SIG-M5 treated with dmso at 0.1 percent for 504 hours (cell line): Measurements from ENCODE around the gene CCDC85C.

Source experiments
- DNase-seq: peaks from one replicate; lab custom pipeline; 2025; ENCODE audit not compliant: unreplicated experiment; lab: John Stamatoyannopoulos, UW

CCDC85C gene

DNA sequence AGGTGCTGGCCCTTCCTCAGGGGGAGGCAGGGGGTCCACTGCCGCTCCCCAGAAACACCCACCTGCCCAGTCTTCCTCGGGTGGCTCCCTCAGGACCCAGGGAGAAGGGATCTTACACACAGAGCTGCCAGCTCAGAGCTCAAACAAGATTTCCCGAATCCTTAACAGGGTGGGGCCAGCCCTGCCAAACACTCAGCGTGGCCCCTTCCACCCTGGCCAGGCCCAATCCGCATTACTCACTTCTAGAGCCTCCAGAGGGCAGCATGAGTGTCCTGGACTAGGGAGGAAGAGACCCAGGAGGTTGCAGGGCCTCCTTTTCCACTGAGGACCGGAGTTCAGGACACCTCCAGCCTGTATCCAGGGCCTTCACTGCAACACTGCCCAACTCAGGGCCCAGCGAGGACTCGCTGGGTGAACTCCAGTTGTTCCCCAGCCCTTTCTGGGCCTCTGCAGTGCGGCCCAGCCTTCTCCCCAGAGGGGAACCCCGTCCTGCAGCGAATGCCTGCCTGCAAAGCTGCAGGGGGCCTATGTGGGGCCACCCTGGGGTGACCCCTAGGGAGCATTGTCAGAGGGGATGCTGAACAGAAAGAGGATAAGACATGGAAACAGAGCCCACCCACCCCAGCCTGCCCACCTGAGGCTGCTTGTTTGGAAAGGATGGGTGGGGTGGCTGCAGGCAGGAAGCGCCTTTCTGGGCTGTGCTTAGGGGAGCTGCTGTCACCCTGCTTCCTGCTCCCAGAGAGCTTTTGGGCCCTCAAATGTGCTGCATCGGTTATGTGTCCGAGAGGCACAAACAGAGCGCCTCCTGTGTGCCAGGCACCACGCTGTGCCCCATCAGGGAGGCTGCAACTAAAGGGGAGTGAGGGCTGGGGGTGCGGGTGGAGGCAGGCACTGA lies 79.0 kb downstream of the CCDC85C start:
- DNase-seq, result peak; percentile 9

- no peak for DNase-seq
These were observed 79.8 kb downstream of the CCDC85C start for GRCh38 chr14:99524091-99524661.

DNA sequence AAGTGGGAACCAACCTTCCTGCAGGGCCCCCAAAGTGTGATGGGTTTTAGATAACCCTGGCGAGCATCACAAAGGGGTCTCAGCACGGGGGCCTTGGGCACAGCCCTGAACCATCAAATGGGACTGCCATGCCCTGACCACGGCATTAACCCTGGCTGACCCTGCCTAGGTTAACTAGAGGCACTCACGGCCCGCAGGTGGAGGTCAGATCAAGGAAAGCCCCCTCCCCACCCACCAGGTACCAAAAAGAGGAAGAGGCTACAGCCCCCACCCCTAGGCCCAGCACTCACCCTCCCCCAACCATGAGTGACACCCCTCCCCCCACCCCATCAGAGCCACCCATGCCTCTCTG lies 80.3 kb downstream of the CCDC85C start:
- no peak for DNase-seq

GRCh38 chr14:99522934-99523703 lies 80.9 kb downstream of the CCDC85C start:
- DNase-seq, result no peak

DNA sequence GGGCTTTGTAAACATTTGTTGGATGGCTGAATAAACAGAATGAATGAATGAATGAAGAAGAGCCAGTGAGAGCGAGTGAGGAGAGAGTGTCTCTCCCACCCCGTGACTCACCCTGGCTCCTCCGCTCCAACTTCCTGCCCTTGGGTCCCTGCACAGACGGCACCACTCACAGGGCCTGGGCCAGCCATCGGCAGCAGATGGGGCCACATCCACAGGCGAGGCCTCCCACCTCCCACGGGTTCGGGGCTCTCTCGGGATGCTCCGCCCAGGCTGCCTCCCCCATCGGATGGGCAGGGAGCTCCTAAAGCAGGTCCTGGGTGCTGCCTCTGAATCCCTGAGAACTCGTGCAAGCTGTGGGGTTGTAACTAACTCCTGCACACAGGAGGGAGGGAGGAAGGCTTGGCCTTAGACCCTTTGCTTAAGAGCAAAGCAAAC lies 81.5 kb downstream of the CCDC85C start:
- no peak for DNase-seq

DNA sequence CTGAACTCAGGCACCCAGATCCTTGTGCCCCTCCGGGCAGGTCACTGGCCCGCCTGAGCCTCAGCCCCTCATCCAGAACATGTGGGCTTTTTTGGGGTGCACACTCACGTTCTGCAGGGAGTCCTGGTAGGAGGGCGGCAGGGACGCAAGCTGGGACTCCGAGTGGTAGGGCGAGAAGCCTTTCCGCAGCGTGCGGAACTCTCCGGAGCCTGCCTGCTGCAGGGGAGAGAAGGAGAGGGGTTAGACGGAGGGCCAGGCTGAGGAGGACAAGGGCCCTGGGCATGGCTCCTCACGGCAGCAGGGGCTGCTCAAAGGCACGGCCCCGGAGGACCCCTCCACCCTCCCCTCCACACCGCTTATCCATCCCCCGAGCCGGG lies 82.0 kb downstream of the CCDC85C start:
- DNase-seq, result no peak

DNA sequence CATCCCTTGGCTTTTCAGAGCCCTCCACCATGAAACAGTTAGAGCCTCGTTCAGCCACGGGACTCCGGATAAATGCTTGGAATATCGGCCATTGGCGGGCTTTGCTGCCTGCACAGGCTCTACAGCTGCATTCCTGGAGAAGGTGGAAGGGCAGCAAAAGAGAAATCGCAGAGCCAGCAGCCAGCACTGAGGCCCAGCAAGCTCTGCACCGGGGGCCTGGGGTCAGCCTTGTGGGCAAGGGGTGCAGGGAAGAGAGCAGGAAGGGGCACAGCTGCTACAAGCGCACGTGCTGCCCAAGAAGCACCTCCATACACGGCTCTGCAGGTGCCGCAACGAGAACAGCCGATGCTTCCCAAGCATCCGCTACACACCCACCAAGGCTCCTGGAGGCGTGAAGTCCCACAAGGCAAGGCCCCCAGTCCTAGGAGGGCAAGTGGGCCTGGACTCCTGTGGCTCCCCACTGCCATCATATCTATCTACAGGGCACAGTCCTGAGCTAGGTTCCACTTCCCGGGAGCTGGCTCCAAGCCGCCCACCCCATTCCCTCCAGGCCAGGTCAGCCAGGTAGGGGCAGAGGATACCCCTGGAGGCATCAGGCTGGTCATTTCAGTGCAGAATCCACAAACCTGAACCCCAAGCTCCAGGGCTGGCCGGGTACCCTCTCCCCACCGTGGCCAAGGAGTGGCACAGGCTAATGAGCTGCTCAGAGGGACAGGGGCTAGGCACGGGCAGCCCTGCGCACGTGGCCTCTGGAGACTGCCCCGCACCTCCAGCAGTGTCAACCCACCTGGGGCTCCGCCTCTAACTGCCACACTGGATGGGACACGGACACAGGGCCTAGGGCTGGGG lies 82.6 kb downstream of the CCDC85C start:
- no peak for DNase-seq

GRCh38 chr14:99520571-99521081 lies 83.4 kb downstream of the CCDC85C start:
- DNase-seq, result no peak

DNA sequence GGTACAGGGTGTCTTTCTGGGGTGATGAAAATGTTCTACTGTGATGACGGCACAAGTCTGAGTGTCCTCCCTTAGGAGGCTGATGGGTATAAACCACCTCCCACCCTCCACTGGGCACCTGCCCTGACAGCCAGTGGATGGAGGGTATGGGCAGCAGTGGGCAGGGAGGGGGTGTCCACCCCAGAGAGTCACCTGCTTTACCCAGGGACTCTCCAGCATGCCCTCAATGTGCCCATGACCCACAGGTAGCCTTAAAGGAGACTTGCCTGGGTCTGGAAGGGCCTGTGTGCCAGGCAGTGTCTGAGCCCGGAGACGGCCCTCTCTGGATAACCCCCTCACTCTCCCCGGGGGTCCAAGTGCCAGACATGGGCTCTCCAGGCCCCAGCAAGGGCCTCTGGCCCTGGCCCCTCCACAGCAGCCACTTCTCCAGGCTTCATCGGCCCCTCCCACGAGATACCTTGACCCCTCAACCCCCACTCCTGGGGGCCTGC lies 84.0 kb downstream of the CCDC85C start:
- no peak for DNase-seq

DNA sequence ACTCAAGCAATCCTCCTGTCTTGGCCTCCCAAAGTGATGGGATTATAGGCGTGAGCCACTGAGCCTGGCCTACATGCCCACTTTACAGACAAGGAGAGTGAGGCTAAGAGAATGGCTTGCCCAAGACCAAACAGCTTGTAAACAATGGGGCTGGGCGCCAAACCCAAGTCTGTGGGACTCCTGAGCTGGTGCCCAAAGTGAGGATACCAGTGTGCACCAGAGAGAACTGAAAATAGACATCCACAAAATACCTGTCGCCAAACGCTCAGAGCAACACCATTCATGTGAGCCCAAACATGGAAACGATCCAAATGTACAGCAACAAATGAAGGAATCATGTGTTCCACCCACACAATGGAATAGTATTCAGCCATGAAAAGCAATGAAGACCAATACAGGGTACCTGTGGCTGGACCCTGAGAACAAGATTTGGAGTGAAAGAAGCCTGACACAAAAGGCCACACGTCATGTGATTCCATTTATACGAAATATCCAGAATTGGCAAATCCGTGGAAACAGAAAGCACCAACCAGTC lies 84.6 kb downstream of the CCDC85C start:
- no peak for DNase-seq

GRCh38 chr14:99518441-99519346 lies 85.3 kb downstream of the CCDC85C start:
- DNase-seq, result peak; percentile 36

DNA sequence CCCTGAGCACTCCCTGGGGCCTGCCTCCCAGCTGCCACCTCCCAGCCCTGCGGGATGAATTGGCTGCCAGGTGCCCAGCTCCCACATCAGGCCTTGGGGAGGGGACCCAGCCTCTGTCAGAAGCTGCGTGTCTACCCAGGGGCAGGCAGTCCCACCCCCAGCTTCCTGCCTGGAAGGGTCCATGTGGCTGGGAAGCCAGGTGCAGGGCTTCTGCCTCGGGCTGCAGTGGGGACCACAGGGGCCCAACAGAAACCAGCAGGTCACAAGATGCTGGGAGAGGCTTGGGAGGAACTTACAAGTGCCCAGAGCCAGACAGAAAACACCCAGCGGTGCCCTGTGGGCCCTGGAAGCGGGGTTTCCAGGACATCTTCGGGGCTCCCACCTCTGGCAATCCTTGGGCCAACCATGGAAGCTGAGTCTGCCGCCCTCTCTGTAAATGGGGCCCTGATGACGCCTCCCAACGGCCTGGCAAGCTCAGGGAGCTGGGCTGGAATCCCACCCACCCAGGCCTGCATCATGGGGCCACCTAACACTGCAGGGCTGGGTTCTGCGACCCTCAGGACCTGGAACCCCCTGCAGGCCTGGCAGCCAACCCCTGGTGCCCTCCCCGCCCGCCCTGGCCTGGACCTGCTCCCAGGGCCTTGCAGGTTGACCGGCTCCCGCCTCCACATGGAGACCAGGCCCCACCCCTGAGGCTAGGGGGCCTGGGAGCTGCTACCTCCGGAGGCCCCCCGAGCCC lies 86.2 kb downstream of the CCDC85C start:
- no peak for DNase-seq

DNA sequence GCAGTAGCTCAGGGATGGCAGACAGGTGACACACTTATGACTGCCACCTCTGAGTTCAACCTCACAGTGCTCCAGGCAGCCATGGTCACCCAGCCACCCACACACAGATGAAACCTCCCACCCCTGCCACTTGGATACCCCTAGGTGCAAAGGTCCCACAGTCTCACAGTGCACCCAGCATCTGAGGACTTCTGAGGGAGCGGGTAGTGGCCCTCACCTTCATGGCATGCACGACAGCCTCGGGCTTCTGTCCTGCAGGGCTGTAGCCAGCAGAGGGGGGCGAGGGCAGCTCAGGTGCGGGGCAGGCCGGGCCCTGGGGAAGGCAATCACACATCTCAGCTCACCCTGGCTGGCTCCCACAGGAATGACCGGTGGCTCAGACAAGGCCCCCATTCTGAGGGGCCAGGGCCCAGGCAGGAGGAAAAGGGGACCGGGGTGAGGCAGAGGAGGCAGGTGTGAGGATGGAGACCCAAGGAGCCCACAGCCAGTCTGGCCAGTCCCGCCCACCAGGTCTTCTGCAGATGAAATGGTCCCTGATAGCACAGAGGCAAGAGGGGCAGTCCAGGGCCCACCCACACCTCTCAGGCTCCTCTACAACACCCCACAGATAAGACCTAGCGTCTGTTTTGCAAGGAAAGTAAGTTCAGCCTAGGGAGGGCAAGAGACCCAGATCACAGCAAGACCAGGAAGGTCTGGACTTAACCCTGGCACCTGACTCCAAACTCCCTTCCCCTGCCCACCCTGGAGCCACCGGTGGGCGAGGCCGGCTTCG lies 87.0 kb downstream of the CCDC85C start:
- no peak for DNase-seq

DNA sequence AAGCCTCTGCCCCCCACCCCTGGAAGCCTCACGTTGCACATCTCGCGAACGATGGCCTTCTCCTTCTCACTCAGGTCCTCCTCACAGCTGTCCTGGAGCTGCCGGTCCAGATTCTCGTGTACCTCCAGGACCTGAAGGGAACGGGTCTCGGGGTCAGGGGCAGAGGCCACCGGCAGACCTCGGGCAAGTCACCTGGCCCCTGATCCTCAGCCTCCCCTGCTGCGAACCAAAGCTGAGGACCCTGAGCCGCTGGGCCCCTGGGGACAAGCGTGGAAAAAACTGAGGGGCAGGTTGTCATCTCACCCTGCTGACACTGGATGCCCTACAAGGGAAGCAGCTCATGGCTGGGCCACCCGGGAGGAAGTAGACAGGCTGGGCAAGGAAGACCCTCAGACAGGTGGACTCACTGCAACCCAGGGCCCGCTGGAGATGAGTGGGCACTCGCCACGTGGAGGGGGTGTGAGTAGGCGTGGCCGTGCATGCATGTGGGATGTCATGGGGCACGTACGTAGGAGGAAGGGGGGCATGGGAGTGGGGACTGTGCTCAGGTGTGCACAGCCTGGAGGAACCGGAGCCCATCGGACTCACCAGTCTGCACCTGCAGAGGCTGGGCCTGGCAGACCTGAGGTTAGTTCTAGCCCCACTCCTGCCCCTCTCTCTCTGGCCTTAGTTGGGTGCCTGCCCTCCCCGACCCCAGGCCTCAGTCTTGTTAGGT lies 87.7 kb downstream of the CCDC85C start:
- DNase-seq, result no peak

- DNase-seq, result no peak
These were observed 88.5 kb downstream of the CCDC85C start for GRCh38 chr14:99515301-99516155.

DNA sequence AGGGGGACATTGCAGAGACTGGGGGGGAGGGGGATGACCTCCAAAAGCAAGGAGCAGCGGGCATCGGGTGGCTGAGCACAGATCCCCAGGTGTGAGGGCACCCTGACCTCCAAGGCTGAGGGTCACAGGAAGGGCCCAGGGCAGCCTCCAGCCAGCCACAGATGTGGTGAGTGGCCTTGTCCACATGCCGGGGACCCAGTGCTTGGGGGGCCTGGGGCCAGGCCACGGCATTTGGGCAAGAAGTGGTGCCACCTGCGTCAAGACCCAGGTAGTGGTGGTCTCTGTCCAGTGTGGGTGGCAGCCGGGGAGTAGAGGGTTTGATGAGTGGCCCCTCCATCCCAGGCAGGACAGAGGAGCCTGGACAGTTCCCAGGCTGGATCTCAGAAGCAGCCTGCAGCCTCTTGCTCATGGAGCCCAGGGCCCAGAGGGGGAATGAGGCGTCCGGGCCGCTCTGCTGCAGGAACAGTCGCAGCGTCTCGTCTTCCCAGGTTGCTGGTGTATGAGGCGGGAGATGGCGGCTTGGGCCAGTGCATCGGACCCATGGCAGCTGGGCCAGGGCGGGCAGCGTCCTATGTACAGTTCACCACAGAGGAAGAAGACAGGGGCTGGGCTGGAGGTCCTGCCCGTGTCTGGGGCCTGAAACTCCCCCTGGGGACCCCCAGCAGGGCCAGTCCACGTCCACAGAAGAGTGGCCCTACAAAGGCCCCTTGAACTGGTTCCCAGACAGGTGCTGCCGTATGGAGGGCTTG lies 89.3 kb downstream of the CCDC85C start:
- no peak for DNase-seq
